K562 (cell line): ENCODE measurements around the gene C11orf58.

Experiments
- ARID2 ChIP-seq: fragments of 450-650 bp; IDR thresholded peaks from 2 replicates; pipeline ENCODE4 v1.6.1; 2017; ENCODE audit warnings: antibody characterized with exemption, mild to moderate bottlenecking
- ARNT ChIP-seq, 2 experiments: fragments of 450-650 bp; IDR thresholded peaks; 2 replicates each; pipeline ENCODE4 v1.6.1; 2016; ENCODE audit warnings: mild to moderate bottlenecking in 1 of 2
- BRD4 ChIP-seq: fragments of 200-600 bp; sonication (generic); IDR thresholded peaks from 2 replicates; pipeline ENCODE4 v1.6.1; 2017; ENCODE audit warnings: inconsistent platforms
- CTCF ChIP-seq, 3 experiments: IDR thresholded peaks in 2 of 3; conservative IDR thresholded peaks in 1 of 3; 2 replicates each; pipeline ENCODE4 v1.5.1; 2011 to 2012; ENCODE audit warnings: low read length in 3 of 3, mild to moderate bottlenecking in 3 of 3, control low read depth in 2 of 3, improper control_type of control experiment in 1 of 3, inconsistent platforms in 1 of 3, low read depth in 1 of 3, mixed read lengths in 1 of 3, moderate library complexity in 1 of 3; ENCODE audit not compliant: insufficient read depth in 2 of 3
- EZH2 ChIP-seq: IDR thresholded peaks from 2 replicates; pipeline ENCODE4 v1.6.1; 2012; ENCODE audit warnings: low read depth, mild to moderate bottlenecking, inconsistent platforms, low read length, borderline replicate concordance
- SNRNP70 ChIP-seq: fragments of 200-400 bp; formaldehyde crosslinking; optimal IDR thresholded peaks from 2 replicates; pipeline ENCODE3; 2017; ENCODE audit warnings: low read depth, low read length
- SP2 ChIP-seq: IDR thresholded peaks from 2 replicates; pipeline ENCODE4 v1.6.1; 2011; ENCODE audit warnings: mild to moderate bottlenecking, low read depth, low read length, moderate library complexity; ENCODE audit not compliant: poor library complexity, severe bottlenecking; ENCODE audit errors: extremely low read depth
- USF2 ChIP-seq: sonication (generic); formaldehyde crosslinking; IDR thresholded peaks from 2 replicates; pipeline ENCODE4 v1.5.0; 2020; ENCODE audit warnings: missing genetic modification reagents
- ZFP30 ChIP-seq: fragments of 250-450 bp; sonication (Bioruptor Pico); IDR thresholded peaks from 2 replicates; pipeline ENCODE4 v1.8.0; 2022; ENCODE audit warnings: moderate library complexity, mild to moderate bottlenecking, inconsistent platforms, borderline replicate concordance
- ZNF274 ChIP-seq: IDR thresholded peaks from 2 replicates; pipeline ENCODE4 v1.6.1; 2011; ENCODE audit warnings: low read depth, mild to moderate bottlenecking, low read length, moderate library complexity, borderline replicate concordance
- TF ChIP-seq, protein P1 (sequence below): fragments of 450-650 bp; IDR thresholded peaks from 2 replicates; pipeline ENCODE4 v1.6.1; 2018; ENCODE audit not compliant: partially characterized antibody
- TF ChIP-seq, protein P2 (sequence below), 2 experiments: fragments of 450-650 bp; formaldehyde crosslinking in 1 of 2; IDR thresholded peaks; 2 replicates each; pipeline versions ENCODE4 v1.4.0 to v1.6.1; 2014 to 2020; ENCODE audit warnings: mild to moderate bottlenecking in 2 of 2, borderline replicate concordance in 1 of 2, low read depth in 1 of 2

DNA sequence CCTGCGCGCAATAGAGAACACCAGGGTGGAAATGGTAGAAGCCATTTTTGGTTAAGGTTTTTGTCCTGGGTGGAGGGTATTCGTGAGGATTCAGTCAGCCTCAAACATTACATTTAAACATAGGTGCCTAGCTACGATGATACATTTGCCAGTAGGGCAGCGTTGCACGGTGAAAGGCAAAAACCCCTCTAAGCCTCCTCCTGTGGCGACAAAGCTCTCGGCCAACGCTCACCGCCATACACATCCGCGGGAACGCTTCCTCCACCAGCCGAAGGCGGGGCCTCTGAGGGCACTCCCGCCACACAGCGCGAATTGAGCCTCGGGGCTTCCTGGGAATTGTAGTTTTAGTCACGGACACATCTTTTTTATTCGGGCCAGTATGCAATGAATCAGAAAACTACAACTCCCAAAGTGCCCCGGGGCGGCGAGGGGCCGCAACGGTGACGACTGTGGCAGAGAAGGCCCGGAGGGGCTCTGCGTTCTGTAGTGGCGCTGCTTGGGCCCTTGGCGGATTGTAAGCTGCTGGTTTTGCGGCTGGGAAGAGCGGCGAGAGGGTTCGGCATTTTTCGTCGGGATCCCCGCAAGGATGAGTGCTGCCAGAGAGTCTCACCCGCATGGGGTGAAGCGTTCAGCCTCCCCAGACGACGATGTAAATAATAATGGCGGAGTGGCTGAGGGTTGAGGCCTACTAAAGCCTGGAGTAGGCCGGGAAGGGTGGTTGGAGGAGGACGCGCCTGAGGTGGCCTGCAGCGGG is at the start of gene C11orf58:
- TF ChIP-seq EZH2 (no peak), BRD4 (peak; percentile 97; the same call in 1 of the 2 replicates), CTCF (IDR thresholded peaks at IDR 0.05 in 2 of 3, conservative IDR thresholded peaks at IDR 0.05 in 1 of 3; ENCODE audit: insufficient read depth in 2 of 3, low read depth in 1 of 3, low read length in 3 of 3) (no peak; a peak in 1 of 6 replicates), USF2 (CRISPR knock-in tag) (no peak), ZNF274 (no peak), SNRNP70 (no peak), ZFP30 (no peak), SP2 (no peak), ARID2 (no peak), ARNT (IDR thresholded peaks at IDR 0.05) (no peak)
- TF ChIP-seq, protein P1, sequence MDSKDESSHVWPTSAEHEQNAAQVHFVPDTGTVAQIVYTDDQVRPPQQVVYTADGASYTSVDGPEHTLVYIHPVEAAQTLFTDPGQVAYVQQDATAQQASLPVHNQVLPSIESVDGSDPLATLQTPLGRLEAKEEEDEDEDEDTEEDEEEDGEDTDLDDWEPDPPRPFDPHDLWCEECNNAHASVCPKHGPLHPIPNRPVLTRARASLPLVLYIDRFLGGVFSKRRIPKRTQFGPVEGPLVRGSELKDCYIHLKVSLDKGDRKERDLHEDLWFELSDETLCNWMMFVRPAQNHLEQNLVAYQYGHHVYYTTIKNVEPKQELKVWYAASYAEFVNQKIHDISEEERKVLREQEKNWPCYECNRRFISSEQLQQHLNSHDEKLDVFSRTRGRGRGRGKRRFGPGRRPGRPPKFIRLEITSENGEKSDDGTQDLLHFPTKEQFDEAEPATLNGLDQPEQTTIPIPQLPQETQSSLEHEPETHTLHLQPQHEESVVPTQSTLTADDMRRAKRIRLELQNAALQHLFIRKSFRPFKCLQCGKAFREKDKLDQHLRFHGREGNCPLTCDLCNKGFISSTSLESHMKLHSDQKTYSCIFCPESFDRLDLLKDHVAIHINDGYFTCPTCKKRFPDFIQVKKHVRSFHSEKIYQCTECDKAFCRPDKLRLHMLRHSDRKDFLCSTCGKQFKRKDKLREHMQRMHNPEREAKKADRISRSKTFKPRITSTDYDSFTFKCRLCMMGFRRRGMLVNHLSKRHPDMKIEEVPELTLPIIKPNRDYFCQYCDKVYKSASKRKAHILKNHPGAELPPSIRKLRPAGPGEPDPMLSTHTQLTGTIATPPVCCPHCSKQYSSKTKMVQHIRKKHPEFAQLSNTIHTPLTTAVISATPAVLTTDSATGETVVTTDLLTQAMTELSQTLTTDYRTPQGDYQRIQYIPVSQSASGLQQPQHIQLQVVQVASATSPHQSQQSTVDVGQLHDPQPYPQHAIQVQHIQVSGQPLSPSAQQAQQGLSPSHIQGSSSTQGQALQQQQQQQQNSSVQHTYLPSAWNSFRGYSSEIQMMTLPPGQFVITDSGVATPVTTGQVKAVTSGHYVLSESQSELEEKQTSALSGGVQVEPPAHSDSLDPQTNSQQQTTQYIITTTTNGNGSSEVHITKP = peak; percentile 0
- TF ChIP-seq, protein P2, sequence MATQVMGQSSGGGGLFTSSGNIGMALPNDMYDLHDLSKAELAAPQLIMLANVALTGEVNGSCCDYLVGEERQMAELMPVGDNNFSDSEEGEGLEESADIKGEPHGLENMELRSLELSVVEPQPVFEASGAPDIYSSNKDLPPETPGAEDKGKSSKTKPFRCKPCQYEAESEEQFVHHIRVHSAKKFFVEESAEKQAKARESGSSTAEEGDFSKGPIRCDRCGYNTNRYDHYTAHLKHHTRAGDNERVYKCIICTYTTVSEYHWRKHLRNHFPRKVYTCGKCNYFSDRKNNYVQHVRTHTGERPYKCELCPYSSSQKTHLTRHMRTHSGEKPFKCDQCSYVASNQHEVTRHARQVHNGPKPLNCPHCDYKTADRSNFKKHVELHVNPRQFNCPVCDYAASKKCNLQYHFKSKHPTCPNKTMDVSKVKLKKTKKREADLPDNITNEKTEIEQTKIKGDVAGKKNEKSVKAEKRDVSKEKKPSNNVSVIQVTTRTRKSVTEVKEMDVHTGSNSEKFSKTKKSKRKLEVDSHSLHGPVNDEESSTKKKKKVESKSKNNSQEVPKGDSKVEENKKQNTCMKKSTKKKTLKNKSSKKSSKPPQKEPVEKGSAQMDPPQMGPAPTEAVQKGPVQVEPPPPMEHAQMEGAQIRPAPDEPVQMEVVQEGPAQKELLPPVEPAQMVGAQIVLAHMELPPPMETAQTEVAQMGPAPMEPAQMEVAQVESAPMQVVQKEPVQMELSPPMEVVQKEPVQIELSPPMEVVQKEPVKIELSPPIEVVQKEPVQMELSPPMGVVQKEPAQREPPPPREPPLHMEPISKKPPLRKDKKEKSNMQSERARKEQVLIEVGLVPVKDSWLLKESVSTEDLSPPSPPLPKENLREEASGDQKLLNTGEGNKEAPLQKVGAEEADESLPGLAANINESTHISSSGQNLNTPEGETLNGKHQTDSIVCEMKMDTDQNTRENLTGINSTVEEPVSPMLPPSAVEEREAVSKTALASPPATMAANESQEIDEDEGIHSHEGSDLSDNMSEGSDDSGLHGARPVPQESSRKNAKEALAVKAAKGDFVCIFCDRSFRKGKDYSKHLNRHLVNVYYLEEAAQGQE (IDR thresholded peaks at IDR 0.05; ENCODE audit: borderline replicate concordance) = no peak
- TF ChIP-seq, protein P2 (CRISPR knock-in tag; IDR thresholded peaks at IDR 0.05; ENCODE audit: low read depth) = no peak
